MM.1S (cell line): ENCODE measurements around the gene KIAA1549.

Source experiments
- DNase-seq: peaks from one replicate; pipeline ENCODE4 v3.0.0-alpha.2; 2015
- H2AFZ ChIP-seq: fragments of 300-600 bp; sonication (generic); 2 replicates; pipeline ENCODE4 v1.6.0; 2016; ENCODE audit warnings: antibody characterized with exemption, low read length
- H3F3A ChIP-seq: fragments of 300-600 bp; sonication (generic); 2 replicates; pipeline ENCODE4 v1.6.1; 2016; ENCODE audit warnings: mild to moderate bottlenecking, antibody characterized with exemption, low read length, moderate library complexity, mixed read lengths; ENCODE audit not compliant: insufficient read depth
- H3K27ac ChIP-seq: fragments of 300-600 bp; sonication (generic); 2 replicates; pipeline ENCODE4 v1.5.1; 2016; ENCODE audit warnings: mild to moderate bottlenecking, low read length
- H3K27me3 ChIP-seq: fragments of 300-600 bp; sonication (generic); replicated peaks from 2 replicates; pipeline ENCODE4 v1.6.0; 2016; ENCODE audit warnings: low read length; ENCODE audit not compliant: insufficient read depth
- H3K36me3 ChIP-seq: fragments of 300-600 bp; sonication (generic); replicated peaks from 2 replicates; pipeline ENCODE4 v1.6.1; 2016; ENCODE audit warnings: mild to moderate bottlenecking, low read length, mixed read lengths; ENCODE audit not compliant: insufficient read depth
- H3K4me1 ChIP-seq: fragments of 300-600 bp; sonication (generic); 2 replicates; pipeline ENCODE4 v1.6.1; 2016; ENCODE audit warnings: low read length, mixed read lengths
- H3K4me2 ChIP-seq: fragments of 300-600 bp; sonication (generic); 2 replicates; pipeline ENCODE4 v1.6.0; 2016; ENCODE audit warnings: low read depth, low read length
- H3K4me3 ChIP-seq: fragments of 300-600 bp; sonication (generic); 2 replicates; pipeline ENCODE4 v1.5.1; 2016; ENCODE audit warnings: low read length, mixed read lengths
- H3K79me2 ChIP-seq: fragments of 300-600 bp; sonication (generic); 2 replicates; pipeline ENCODE4 v1.6.1; 2016; ENCODE audit warnings: mixed run types, low read length, mixed read lengths
- H3K9ac ChIP-seq: fragments of 300-600 bp; sonication (generic); 2 replicates; pipeline ENCODE4 v1.6.1; 2016; ENCODE audit warnings: low read length, mixed read lengths
- H3K9me2 ChIP-seq: fragments of 300-600 bp; sonication (generic); replicated peaks from 2 replicates; pipeline ENCODE4 v1.6.1; 2016; ENCODE audit warnings: mild to moderate bottlenecking, low read length, mixed read lengths; ENCODE audit not compliant: insufficient read depth
- H3K9me3 ChIP-seq: fragments of 300-600 bp; sonication (generic); replicated peaks from 2 replicates; pipeline ENCODE4 v1.6.1; 2016; ENCODE audit warnings: mild to moderate bottlenecking, low read length, mixed read lengths; ENCODE audit not compliant: insufficient read depth
- H4K20me1 ChIP-seq: fragments of 300-600 bp; sonication (generic); 2 replicates; pipeline ENCODE4 v1.6.1; 2016; ENCODE audit warnings: mild to moderate bottlenecking, low read length, moderate library complexity, mixed read lengths; ENCODE audit not compliant: insufficient read depth
- CTCF ChIP-seq: fragments of 300-600 bp; sonication (generic); IDR thresholded peaks from 2 replicates; pipeline ENCODE4 v1.5.1; 2016; ENCODE audit warnings: antibody characterized with exemption, low read length, mixed read lengths
- EZH2 ChIP-seq: fragments of 300-600 bp; sonication (generic); optimal IDR thresholded peaks from 2 replicates; pipeline ENCODE3; 2017; ENCODE audit warnings: low read depth, mild to moderate bottlenecking, antibody characterized with exemption, low read length, mixed read lengths
- EZH2phosphoT487 ChIP-seq: fragments of 300-600 bp; sonication (generic); IDR thresholded peaks from 2 replicates; pipeline ENCODE4 v1.6.1; 2018; ENCODE audit warnings: antibody characterized with exemption, low read length

Gene KIAA1549

DNA sequence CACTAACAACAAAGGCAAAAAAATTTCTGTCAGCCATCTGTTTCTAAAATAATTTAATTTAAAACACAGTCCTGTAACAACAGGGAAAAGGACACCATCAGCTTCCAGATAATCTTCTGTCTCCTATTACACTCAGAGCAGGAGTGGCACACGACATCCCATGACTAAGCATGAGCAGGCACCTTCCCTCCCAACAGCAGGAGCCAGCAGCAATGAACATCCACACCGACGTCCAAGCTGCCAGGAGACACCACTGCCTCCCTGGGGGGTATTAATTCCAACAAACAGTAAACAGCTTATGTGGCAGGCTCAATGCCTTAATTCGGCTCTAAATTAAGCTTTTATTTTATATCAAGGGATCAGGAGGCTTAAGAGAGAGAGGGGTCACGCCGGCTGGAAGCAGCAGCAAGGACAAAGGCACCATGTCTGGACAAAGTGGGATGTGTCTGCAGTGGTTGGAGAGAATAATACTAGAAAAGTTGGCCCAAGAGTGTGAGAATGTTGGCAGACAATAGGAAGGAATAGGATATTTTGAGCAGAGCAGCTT, 45.7 kb downstream of the KIAA1549 start:
- no peak for DNase-seq
- Histone ChIP-seq H3K4me2 (no peak overlapping the region), H3K4me3 (no peak overlapping the region), H3K36me3 (no peaks in the 10 kb centered on the region), H3K9me2 (no peaks in the 10 kb centered on the region), H3K9me3 (no peaks in the 10 kb centered on the region), H3K27ac (no peak overlapping the region), H3K9ac (no peak overlapping the region), H2AFZ (no peak overlapping the region), H3F3A (no peaks in the 10 kb centered on the region), H3K79me2 (no peaks in the 10 kb centered on the region), H3K4me1 (no peaks in the 10 kb centered on the region), H3K27me3 (no peaks in the 10 kb centered on the region), H4K20me1 (no peaks in the 10 kb centered on the region)
- no peak for TF ChIP-seq EZH2phosphoT487
- no peak for TF ChIP-seq EZH2
- TF ChIP-seq CTCF, result no peak

- no peaks in the 10 kb centered on the region for H4K20me1 ChIP-seq
- H3K4me1 ChIP-seq, result no peaks in the 10 kb centered on the region
- no peak overlapping the region for H3K4me2 ChIP-seq
- no peaks in the 10 kb centered on the region for H3K9me2 ChIP-seq
- DNase-seq, result no peak
- H2AFZ ChIP-seq, result no peak overlapping the region
- no peak overlapping the region for H3K27ac ChIP-seq
- no peak overlapping the region for H3K4me3 ChIP-seq
- H3F3A ChIP-seq, result no peaks in the 10 kb centered on the region
- no peaks in the 10 kb centered on the region for H3K79me2 ChIP-seq
- TF ChIP-seq EZH2phosphoT487 (no peak), CTCF (no peak), EZH2 (no peak)
- no peaks in the 10 kb centered on the region for H3K9me3 ChIP-seq
- H3K36me3 ChIP-seq, result no peaks in the 10 kb centered on the region
- H3K9ac ChIP-seq, result no peak overlapping the region
- H3K27me3 ChIP-seq, result no peaks in the 10 kb centered on the region
Measured at GRCh38 chr7:138934861-138935260, 46.3 kb downstream of the KIAA1549 start.

DNA sequence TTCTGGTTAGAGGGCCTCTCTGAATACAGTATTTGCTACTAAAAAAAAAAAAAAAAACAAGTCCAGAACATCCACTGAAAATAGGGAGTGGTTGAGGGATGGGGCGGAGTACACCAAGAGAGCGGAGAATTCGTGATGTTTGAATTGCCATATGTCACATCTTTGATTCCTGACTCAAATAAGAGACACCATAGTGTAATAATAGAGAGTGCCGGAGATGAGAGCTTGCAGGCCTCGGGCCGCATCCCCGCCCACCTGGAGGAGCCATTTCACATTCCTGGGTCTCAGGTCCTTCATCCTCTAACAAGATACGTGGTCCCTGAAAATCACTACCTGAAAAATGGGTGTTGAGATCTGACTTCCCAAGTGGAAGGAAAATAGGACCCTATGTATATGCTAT, 46.8 kb downstream of the KIAA1549 start:
- no peak overlapping the region for H3K9ac ChIP-seq
- no peak for TF ChIP-seq EZH2
- no peak for TF ChIP-seq EZH2phosphoT487
- no peak for TF ChIP-seq CTCF

More for the DNA sequence above, 46.8 kb downstream of the KIAA1549 start:
- no peak overlapping the region for H3K4me2 ChIP-seq
- H3F3A ChIP-seq, result no peaks in the 10 kb centered on the region
- H3K9me2 ChIP-seq, result no peaks in the 10 kb centered on the region
- no peaks in the 10 kb centered on the region for H3K4me1 ChIP-seq
- no peak overlapping the region for H3K4me3 ChIP-seq
- no peaks in the 10 kb centered on the region for H4K20me1 ChIP-seq
- no peak for DNase-seq
- H3K27ac ChIP-seq, result no peak overlapping the region
- no peak overlapping the region for H2AFZ ChIP-seq
- H3K27me3 ChIP-seq, result no peaks in the 10 kb centered on the region
- no peaks in the 10 kb centered on the region for H3K36me3 ChIP-seq
- H3K9me3 ChIP-seq, result no peaks in the 10 kb centered on the region
- no peaks in the 10 kb centered on the region for H3K79me2 ChIP-seq
